HUDEP-2 (cell line): ENCODE measurements around the gene TIMP1.

Experiments
- DNase-seq, 76 experiments: peaks; one replicate each; lab custom pipeline; 2025; ENCODE audit not compliant: unreplicated experiment in 76 of 76; lab: John Stamatoyannopoulos, UW

TIMP1 gene

DNA sequence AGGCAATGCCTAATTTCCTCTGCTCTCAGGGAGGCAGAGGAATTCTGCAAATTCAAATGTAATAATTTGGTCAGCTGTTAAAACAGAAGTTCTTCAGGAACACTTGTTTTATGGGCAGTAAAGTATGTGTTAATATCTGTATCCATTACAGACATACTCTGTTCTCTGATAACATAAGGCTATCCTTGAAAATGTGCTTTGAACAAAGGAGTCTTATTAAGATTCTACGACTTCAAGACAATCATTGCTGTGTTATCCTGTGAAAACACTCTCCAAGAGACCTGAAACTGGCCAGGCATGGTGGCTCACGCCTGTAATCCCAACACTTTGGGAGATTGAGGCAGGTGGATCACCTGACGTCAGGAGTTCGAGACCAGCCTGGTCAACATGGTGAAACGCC is 49.4 kb downstream of the TIMP1 start:
- DNase-seq, result no peak

DNA sequence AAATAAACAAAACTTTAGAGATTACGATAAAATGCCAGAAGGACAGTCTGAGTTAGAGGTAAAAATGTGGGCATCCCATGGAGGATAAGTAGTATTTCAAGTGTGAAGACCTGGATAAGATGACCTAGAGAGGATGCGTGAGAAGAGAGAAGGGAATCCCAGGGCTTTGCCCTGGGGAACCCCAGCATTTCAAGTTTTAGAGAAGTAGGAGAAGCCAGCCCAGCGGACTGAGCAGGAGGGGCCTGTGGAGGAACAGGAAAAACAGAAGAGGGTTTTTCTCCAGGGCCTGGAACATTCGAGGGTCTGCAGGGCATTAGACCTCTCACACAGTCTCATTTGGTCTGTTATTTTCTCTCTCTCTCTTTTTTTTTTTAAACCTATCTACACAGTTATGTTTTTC is 50.4 kb downstream of the TIMP1 start:
- DNase-seq, result no peak

DNA sequence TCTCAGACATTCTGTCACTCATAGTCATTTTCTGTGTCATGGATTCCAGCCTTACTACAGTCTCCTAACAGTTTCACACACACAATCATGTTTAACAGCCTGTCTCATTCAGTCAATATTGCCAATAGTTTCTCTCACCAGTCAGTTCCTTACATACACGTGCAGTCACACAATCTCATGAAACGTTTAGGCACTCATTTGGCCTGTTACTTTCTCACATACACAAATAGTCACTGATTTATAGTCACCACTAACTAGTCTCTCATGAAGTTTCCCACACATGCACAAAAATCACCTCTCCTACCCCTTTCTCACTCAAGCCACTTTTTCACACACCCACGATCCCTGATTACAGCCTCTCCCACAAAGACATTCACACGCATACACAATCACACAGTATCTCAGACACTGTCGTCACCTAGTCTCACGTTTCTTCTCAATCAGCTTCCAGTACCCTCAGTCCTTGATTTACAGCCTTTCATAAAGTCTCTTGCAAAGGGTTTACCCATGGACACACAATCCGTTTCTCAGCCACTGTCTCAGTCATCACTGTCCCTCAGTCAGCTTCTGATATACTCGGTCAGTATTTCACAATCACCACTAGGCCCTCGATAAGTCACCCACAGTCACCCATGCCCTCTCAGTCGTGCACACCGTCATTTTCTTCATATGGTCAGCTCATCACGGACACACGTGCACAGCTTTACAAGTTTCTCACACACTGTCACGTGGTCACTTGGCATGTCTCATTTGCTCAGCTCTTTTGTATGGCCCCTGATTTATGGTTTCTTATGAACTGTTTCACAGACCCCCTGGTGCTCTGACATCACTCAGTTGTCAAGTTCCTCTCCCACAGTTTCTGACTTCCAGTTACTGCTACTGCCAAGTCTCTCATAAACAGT is 51.7 kb downstream of the TIMP1 start:
- no peak for DNase-seq

DNA sequence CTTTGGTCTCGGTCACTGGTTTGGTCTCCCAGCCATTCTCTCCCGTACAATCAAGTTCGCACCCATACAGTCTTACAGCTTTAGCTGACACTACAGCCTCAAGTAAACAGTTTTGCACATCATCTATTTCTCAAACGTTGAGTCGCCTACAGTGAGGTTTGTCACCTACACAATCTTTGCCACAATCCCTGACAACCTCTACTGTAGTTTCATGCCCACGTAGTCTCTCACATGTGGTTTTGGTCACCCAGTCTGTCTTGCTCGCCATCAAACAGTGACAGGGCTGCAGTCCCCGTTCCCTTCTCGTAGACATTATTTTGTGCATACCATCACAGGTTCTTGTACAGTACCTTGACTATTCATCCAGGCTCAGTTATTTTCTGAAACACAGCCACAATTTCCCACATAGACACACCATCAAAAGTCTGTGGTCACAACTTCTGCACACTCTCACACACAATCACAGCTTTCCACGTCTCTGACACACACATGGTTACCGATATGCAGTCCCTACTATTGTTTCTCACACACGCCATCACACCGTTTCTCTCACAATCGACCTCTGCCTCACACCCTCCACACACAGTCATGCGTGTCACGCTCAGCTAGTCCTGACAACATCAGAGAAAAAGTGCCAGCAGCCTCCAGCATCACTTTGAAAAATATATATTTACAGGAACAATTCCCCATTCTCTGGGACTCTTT is 52.8 kb downstream of the TIMP1 start:
- no peak for DNase-seq
